GM19238 (cell line): ENCODE measurements around the gene DALRD3.

ENCODE experiments used
- DNase-seq: peaks from one replicate; pipeline ENCODE4 v3.0.0; 2011; ENCODE audit warnings: low spot score; ENCODE audit not compliant: insufficient read length

DALRD3 gene

DNA sequence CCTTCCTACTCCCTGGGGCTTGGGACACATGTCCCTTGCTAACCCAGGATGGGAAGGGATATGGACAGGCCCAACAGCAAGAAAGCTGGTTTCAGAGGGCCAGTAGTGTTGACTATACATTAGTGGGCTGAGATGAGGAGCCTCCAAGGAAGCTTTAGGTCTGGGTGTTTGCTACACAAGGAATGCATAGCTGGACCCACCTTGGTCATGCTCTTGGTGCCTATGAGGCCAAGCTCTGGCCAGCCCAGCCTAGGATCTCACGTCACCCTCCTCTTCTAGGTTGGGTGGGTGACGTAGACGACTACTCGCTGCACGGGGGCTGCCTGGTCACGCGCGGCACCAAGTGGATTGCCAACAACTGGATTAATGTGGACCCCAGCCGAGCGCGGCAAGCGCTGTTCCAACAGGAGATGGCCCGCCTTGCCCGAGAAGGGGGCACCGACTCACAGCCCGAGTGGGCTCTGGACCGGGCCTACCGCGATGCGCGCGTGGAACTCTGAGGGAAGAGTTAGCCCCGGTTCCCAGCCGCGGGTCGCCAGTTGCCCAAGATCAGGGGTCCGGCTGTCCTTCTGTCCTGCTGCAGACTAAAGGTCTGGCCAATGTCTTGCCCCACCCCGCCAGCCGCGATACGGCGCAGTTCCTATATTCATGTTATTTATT lies 11.8 kb downstream of the DALRD3 start:
- DNase-seq = no peak

DNA sequence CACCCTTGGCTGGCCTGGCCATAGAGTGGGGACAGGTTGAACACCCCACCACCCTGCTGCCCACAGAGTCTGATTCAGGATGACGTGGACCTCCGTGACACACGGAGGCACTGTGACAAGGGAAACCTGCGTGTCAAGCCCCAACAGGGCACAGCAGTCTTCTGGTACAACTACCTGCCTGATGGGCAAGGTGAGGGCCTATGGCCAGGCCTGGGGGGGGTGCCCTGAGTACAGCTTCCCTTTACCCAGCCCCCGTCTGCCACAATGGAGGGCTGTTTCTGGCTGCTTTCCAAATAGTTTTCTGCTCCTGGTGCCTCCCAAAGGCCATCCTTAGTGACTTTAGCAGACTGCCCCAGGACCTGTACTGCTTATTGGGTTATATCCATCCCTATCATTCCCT lies 12.4 kb downstream of the DALRD3 start:
- no peak for DNase-seq

DNA sequence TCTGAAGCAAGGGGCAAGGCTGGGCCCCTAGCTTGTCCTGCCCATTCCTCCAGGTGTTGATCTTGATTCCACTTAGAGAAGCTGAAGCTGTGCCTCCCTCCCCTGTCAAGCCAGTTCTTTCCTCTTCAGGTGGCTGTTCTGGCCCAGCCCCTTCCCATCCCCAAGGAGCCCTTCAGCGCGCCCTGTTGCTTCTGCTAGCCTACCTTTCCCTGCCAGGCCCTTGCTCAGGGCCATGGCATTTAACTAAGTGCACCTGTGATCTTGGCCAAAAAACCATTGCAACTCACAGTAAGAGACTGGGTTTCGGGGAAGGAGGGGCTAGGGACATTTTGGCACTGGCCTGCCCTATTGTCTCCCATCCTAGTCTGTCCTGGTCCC lies 13.1 kb downstream of the DALRD3 start:
- DNase-seq = no peak

DNA sequence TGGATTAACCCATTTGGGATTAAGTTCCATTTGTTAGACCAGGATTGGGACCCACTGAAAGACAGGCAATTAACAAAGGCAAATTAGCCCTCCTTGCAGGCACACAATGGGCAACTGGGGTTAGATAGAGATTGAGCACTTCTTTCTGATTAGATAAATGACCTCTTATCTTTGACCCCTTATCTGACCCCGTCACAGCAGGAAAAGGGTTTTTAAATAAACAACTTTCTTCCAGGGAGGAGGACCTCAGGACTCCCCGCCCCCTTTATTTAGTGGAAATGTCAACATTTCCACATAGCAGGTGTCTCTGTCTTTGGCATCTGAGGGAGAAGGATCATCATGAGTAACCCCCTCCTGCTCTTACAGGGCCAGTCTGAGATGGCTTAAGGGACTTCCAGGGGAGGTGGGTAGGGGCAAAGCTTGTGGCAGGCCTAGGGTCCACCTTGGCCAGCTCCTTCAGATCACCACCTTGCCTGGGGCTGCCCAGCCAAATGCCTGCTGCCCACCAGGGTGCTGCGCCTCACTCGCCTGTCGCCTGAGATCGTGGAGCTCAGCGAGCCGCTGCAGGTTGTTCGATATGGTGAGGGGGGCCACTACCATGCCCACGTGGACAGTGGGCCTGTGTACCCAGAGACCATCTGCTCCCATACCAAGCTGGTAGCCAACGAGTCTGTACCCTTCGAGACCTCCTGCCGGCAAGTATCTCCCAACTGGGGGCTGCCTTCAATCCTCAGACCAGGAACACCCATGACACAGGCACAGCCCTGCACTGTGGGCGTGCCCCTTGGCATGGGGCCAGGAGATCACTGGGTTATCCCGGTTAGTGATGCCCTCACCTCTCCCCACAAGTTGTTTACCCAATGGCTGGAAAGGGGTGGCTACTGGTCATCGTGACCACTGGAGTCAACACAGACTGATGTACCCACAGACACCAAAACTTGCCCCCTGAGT lies 13.8 kb downstream of the DALRD3 start:
- no peak for DNase-seq

DNA sequence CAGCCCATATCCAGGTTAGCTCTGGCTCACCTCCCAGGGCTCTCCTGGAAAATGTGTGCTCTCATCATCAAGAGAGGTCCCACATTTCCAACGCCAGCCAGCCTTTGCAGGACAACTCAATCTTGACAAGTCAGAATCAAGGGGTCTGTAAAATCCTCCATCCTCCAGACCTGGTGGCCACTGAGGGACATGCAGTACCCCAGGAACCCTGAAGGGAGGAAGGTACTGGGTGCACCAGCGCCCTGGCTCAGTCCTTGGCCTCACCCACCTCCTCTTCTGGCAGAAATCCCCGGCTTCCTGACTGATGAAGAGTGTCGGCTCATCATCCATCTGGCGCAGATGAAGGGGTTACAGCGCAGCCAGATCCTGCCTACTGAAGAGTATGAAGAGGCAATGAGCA lies 17.2 kb downstream of the DALRD3 start:
- no peak for DNase-seq

DNA sequence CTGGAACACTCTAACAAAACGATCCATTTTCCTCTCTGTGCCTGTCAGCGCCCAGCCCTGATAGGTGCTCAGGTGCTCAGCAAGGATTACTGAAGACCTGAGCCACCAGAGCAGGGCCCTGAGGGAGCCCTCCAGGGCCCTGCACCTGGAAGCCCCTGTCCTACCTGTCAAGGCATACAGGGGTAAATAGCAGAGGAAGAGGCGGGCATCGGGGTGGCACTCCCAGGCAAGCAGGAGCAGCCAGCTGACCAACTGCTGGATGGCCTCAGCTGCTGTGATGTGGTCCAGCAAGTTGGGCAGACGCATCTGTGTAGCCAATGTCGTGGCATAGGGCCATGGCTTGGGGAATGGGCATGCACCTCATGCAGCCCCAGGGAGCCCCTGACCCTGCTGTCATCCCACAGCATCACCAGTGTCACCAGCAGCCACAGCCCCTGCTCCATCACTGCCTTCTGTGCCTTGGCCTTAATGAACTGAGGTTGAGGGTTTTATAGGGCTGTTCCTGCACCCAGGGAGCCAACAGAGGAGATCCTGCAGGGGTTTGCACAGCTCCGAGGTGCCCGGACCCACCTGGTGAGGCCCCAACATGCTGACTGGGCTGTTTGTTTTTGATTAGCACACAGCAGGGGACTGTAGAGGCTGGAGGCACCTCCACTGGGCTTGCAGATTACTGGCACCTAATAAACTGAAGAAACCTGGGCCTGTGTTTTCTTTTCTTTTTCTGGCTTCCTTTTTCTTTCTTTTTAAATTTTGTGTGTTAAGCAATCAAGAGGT lies 19.1 kb downstream of the DALRD3 start:
- no peak for DNase-seq

DNA sequence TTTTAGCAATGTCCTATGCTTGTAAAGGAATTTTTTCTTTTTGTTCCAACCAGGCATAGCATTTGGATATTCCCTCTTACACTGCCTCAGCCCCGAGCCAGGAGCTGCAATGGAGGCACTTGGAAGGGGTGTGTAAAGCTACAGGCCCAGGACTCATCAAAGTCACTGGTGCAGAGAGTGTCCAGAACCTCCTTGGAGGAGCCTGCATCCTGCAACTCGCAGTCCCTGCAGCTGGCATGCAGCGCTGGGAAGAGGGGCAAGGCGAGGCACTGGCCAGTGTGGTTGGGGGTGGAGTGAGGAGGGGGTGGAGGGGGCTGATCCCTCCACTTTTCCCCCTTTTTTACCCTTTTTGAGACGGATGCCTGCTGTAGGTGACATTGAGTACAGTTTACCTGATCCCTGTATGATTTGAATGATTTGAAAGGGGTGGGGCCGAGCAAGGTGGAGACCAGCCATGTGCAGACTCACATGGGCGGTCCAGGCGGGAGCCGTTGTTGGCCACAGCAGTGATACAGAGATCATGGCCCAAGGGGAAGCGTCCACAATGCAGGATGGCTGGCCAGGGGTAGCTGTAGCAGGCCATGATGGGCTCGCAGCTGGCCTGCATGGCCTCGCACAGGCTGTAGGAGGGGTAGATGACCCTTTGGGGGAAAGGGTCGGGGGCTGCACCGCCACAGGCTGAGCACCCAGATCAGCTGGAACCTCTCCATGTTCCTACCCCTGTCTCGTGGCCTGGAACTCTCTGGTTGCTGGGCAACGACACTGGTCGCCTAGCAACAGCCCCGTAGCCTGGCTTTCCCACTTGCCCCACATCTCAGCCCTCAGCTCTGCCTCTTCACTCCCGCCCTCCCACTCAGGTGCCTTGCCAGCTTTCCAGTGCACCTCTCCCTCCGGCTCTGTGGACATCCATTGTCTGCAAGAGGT lies 20.4 kb downstream of the DALRD3 start:
- no peak for DNase-seq

DNA sequence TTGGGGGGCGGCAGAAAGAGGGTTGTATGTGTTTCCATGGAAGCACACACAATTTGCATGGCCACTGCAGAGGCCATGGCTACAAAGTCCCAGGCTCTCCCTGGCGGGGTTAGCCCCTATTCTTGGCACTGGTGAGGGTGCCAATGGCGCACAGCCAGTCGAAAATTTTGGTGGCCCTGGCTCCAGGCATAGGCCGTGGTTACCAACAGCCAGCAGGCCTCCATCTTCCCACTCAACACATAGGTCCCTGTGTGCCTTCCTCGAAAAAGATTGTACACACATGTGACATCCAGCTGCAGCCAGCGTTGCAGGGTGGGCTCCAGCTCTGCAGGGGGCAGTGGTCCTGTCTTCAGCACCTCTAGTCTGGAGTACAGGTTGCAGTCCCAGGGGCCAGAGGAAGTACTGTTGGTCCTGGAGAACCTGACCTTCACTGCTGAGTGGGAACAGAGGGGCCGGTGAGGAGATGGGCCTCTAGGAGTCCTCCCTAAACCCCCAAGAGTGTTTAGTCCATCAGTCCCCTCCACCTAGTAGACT lies 21.2 kb downstream of the DALRD3 start:
- DNase-seq = no peak

DNA sequence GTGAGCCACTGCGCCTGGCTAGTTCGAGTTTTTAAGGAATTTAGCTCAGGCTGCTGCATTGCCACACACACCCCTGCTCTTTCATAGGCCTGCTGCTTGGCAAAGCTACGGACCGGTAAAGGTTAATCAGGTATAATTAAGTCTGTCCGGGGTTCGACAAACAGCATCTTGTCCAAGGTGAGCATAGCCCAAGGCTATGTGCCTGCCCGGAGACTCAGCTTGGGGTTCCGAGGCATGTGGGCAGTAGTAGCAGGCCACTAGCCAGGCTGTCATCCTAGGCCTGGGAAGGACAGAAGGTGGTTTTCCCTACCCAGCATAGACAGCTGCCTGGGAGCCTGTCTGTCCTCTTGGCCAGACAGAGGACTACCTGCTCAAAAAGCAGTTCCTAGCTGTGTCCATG lies 21.7 kb downstream of the DALRD3 start:
- no peak for DNase-seq

DNA sequence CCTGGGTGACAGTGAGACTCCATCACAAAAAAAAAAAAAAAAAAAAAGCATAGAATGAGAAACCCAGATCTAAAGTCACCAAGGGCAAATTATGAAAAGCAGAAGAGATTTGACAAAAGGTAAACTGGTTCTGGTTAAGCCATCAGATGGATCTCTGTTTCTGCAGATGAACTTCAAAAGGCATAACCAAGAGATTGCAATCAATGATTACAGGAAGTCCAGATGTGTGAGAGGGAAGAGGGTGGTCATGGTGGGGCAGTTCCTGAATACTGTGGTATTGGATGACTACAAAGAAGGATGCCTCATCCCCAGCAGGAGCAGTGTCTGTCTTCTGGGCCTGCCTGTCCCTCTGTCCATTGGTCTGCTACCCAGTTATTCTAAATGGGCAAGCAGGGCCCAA lies 24.5 kb downstream of the DALRD3 start:
- DNase-seq = no peak

DNA sequence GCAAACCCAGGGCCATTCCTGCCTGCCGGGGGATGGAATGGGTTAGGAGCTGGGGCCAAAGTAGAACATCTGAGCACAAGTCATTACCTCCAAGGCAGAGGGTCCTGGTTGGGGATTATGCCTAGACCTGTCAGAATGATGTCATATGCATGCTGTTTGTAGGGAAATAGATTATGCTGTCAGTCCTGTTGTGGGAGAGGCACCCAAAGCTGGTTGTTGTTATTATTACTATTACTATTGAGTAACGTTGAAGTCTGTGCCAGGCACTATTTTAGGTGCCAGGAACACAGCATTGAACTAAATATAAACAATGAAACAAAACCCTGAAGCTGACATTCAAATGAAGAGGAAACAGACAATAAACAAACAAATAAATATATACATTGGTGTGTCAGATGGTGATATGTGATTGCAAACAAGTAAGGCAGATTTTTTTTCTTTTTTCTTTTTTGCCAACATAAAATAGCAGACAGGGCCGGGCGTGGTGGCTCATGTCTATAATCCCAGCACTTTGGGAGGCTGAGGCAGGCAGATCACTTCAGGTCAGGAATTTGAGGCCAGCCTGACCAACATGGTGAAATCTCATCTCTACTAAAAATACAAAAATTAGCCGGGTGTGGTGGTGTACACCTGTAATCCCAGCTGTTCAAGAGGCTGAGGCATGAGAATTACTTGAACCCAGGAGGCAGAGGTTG lies 26.4 kb downstream of the DALRD3 start:
- no peak for DNase-seq

DNA sequence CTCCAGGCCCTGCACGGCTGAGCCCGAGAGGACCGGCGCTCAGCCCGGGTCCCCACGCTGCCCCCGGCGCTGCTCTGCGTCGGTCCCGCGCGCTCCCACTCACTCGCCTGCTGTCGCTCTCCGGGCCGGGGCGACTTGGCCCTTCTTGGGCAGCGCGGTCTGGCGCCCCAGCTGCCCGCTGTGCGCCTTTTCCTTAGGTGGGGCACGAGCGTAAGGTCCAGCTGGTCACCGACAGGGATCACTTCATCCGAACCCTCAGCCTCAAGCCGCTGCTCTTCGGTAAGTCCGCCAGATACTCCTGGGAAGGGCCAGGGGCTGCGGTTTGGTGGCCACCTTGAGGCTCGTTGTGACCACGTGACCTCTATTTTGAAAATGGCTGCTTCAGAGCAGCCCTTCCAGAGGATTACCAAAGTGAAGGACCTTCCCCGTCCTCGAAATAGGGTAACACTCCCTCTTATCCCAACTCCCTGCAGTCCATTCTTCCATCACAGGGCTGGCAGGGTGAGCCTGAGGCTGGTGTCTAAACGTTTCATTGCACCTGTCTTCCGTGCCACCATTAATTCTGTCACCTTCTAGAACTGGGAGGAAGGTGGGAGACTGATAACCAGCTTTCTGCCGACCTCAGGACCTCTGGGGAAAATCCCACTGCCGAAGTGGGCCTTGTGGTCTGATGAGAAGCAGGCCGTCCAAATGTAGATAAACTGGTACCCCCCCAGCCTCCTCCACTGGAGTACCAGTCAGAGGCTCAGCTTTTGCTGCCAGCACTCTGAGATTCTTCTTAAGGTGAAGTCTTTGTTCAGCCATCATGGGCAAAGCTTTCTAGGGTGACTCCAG lies 27.5 kb downstream of the DALRD3 start:
- no peak for DNase-seq

DNA sequence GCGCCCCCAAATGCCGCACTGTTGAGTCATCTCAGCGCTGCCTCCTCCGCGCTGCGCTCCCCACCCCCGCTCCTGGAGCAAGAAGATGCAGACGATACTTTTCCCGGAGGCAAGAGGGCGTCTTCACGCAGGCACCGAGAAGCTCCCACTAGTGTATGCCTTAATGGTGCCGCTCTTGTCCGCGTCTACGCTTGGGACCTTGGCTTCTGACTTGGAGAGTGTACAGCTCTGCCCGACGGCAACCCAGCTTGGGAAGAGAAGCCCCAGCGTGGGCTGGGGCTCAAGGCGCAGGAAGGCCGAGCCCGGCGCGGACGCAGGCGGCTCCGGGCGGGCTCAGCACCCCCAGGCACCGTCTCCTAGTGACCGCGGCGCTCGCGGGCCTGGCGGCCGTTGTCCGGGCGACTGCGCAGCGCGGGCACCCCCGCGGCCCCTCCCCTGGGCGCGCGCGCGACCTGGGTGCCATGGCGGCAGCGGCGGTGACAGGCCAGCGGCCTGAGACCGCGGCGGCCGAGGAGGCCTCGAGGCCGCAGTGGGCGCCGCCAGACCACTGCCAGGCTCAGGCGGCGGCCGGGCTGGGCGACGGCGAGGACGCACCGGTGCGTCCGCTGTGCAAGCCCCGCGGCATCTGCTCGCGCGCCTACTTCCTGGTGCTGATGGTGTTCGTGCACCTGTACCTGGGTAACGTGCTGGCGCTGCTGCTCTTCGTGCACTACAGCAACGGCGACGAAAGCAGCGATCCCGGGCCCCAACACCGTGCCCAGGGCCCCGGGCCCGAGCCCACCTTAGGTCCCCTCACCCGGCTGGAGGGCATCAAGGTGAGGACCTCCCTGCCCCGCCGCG lies 28.4 kb downstream of the DALRD3 start, which contains the start of gene P4HTM:
Gene P4HTM (plus strand): TSS at position 446 of the 840 bp plus-strand sequence. CDS start 16 bp downstream, at position 462.
- DNase-seq = peak; percentile 52

DNA sequence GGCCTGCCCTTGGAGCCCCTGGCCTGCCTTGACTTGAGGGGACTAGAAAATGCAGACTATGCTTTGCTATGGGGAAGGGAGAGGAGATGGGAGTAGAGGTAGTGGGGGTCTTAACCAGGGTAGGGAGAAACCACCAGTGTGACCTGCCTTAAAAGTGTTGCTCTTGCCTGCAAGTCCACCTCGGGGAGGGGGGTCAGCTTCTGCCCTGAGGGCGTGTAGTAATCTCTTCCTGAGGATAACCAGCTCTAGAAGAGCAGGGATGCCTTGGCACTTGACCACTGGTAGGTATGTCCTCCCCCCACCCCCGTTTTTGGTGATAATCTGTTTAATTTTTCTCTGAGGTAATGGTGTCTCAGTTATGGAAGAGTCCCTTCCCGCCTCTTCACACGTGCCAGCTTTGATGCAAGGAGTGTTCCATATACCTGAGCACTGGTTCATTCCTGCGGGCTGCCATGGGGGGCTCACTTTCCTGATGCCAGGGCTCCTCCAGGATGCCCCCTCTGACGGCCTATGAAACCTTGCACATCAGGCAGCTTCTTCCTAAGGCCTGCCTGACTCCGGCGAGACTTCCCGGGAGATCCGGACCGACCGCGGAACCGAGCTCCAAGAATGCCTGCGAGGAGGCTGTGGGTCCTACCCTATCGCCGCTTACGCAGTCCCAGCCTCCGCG lies 29.1 kb downstream of the DALRD3 start:
- no peak for DNase-seq

DNA sequence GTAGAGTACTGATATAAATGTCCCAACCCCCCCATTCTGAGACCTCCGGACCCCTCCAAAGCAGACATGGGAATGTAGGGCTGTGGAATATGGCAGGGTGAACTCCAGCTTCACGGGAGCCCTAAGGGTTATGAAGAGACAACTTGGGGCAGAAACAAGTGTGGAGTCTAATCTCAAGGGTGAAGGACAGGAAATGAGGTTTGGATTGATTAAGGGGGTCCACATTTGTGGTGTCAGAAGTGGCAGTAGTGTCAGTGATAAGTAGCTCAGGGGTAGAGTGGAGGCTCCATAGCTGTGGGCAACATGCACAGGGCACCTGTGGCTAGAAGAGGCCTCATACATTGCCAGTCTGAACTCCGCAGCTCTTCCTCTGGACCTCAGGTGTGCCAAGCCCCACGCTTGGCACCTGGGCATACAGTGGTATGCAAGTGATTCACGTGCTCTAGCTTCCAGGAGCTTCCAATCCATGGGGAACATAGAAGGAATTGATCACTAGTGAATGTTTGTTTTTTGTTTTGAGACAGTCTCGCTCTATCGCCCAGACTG lies 32.5 kb downstream of the DALRD3 start:
- DNase-seq = no peak

DNA sequence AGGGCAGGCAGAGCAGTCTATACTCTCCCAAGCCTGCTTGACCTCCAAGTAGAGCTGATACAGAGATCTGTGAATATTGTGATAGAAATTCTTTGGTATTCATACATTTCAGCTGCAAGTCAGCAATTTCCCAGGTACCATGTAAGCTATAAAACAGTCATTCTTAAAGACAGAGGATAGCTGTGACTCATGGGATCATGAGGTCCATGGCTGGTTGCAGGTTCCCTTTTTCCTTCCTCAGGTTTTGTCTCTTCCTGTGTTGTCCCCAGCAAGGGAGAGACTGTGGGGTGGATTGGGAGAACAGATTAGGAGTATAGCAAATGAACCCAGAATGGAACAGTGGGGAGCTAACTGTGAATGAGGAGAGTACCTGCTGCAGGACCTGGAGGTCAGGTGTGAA lies 33.7 kb downstream of the DALRD3 start:
- no peak for DNase-seq

DNA sequence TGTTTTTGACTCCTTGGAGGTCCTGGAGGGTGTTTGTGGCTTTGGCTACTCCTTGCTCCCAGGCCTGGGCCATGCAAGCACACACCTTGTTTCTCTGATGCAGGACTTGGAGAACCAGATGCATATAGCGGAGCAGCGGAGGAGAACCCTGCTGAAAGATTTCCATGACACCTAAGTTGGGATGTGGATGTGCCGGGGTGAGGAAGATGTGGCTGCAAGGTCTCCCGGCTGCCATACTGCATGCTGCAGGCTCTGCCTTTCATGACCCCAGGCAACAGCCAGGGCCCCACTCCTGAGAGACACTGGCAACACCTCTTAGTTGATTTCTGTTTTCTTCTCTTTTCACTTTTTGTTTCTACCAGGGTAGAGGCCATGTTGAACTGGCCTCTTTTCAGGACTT lies 35.3 kb downstream of the DALRD3 start:
- DNase-seq = no peak
